SW 1271 (cell line): ENCODE data around the gene REV3L.
"Not testable (repeated sequence)": the region's sequence is repeated elsewhere in the genome, so short reads cannot be mapped to it uniquely, and the experiment has no call there.

ENCODE experiments used
- DNase-seq, 2 experiments: peaks; one replicate each; lab custom pipeline; 2025; lab: John Stamatoyannopoulos, UW

Gene REV3L

GRCh38 chr6:111494951-111495635, 12.1 kb upstream of the REV3L start:
- no peak for DNase-seq

- no peak for DNase-seq
Measured at GRCh38 chr6:111492499-111492898, 9.5 kb upstream of the REV3L start.

- no peak for DNase-seq
Measured at GRCh38 chr6:111490067-111490466, 7.0 kb upstream of the REV3L start.

- no peak for DNase-seq
Measured at GRCh38 chr6:111487661-111488060, 4.6 kb upstream of the REV3L start.

GRCh38 chr6:111486921-111487320, 3.9 kb upstream of the REV3L start:
- no peak for DNase-seq

- DNase-seq, result no peak
Measured at GRCh38 chr6:111486475-111486874, 3.5 kb upstream of the REV3L start.

- no peak for DNase-seq
Measured at GRCh38 chr6:111485342-111485741, 2.3 kb upstream of the REV3L start.

- no peak for DNase-seq
Measured at GRCh38 chr6:111484633-111484930, 1.6 kb upstream of the REV3L start.

- DNase-seq, result peak; percentile 48 to 91
Measured at GRCh38 chr6:111483736-111484632, 966 bp upstream of the REV3L start.

- peak in 1 of 2 experiments; percentile 38 for DNase-seq
Measured at GRCh38 chr6:111482188-111482958, 645 bp downstream of the REV3L start.

- no peak for DNase-seq
Measured at GRCh38 chr6:111481836-111482187, 1.2 kb downstream of the REV3L start.

GRCh38 chr6:111480988-111481822, 1.8 kb downstream of the REV3L start:
- peak in 1 of 2 experiments; percentile 32 for DNase-seq

GRCh38 chr6:111478749-111479148, 4.3 kb downstream of the REV3L start:
- DNase-seq, result peak; percentile 6 to 81

- peak in 1 of 2 experiments; percentile 57 for DNase-seq
Measured at GRCh38 chr6:111478064-111478476, 4.9 kb downstream of the REV3L start.

GRCh38 chr6:111477481-111477938, 5.5 kb downstream of the REV3L start:
- DNase-seq, result no peak

- not testable (repeated sequence) for DNase-seq
Measured at GRCh38 chr6:111476061-111476460, 7.0 kb downstream of the REV3L start.

- DNase-seq, result no peak
Measured at GRCh38 chr6:111474771-111475170, 8.2 kb downstream of the REV3L start.

GRCh38 chr6:111474106-111474505, 8.9 kb downstream of the REV3L start:
- DNase-seq, result no peak

- no peak for DNase-seq
Measured at GRCh38 chr6:111472933-111473435, 10.0 kb downstream of the REV3L start.

GRCh38 chr6:111471958-111472357, 11.1 kb downstream of the REV3L start:
- DNase-seq, result no peak

GRCh38 chr6:111471533-111471932, 11.5 kb downstream of the REV3L start:
- DNase-seq, result no peak
